Liver (tissue), 9 donors: Measurements from ENCODE around the gene SPI1. TPM values are rescaled to one million over a fixed set of nuclear protein-coding genes. Genes with fewer than 3 reads are reported as not detected.

Experiments used
- DNase-seq: peaks from one replicate; pipeline ENCODE4 v3.0.0-alpha.2; 2017; ENCODE audit warnings: low spot score
- H3K27ac ChIP-seq, 2 donors: one replicate each; pipeline ENCODE4 v1.7.0; 2013; ENCODE audit warnings: inconsistent platforms in 2 of 2, low read length in 2 of 2, control low read depth in 1 of 2, low read depth in 1 of 2, mild to moderate bottlenecking in 1 of 2
- H3K27me3 ChIP-seq, 4 donors: one replicate each; pipeline versions ENCODE4 v1.6.1 to v1.7.0; 2013; ENCODE audit warnings: low read length in 3 of 4, inconsistent platforms in 1 of 4, mild to moderate bottlenecking in 1 of 4, moderate library complexity in 1 of 4; ENCODE audit not compliant: control insufficient read depth in 4 of 4, insufficient read depth in 4 of 4
- H3K36me3 ChIP-seq, 4 donors: one replicate each; pipeline versions ENCODE4 v1.6.1 to v1.7.0; 2013; ENCODE audit warnings: low read length in 3 of 4, mild to moderate bottlenecking in 3 of 4, low read depth in 1 of 4, moderate library complexity in 1 of 4; ENCODE audit not compliant: control insufficient read depth in 4 of 4, insufficient read depth in 3 of 4
- H3K4me1 ChIP-seq, 4 donors: one replicate each; pipeline versions ENCODE4 v1.6.1 to v1.7.0; 2013; ENCODE audit warnings: low read length in 3 of 4, mild to moderate bottlenecking in 3 of 4, moderate library complexity in 1 of 4; ENCODE audit not compliant: control insufficient read depth in 4 of 4, insufficient read depth in 4 of 4
- H3K4me3 ChIP-seq, 3 donors: one replicate each; pipeline versions ENCODE4 v1.6.1 to v1.7.0; 2013; ENCODE audit warnings: low read length in 3 of 3, control low read depth in 1 of 3, low read depth in 1 of 3, mild to moderate bottlenecking in 1 of 3
- H3K9ac ChIP-seq, 2 donors: one replicate each; pipeline ENCODE4 v1.7.0; 2013; ENCODE audit warnings: low read length in 2 of 2, mild to moderate bottlenecking in 2 of 2, moderate library complexity in 2 of 2, control low read depth in 1 of 2, low read depth in 1 of 2
- H3K9me3 ChIP-seq, 4 donors: one replicate each; pipeline versions ENCODE4 v1.6.1 to v1.7.0; 2013; ENCODE audit warnings: low read length in 3 of 4; ENCODE audit not compliant: control insufficient read depth in 4 of 4
- ATF3 ChIP-seq: IDR thresholded peaks from 2 replicates; pipeline ENCODE4 v1.6.1; 2016; ENCODE audit warnings: antibody characterized with exemption
- CTCF ChIP-seq: fragments of 150-350 bp; IDR thresholded peaks from 2 replicates; pipeline ENCODE4 v1.5.1; 2017; ENCODE audit warnings: improper control_type of control experiment, low read depth, low read length; ENCODE audit not compliant: missing input control
- FOXA2 ChIP-seq: IDR thresholded peaks from 2 replicates; pipeline ENCODE4 v1.6.1; 2016; ENCODE audit warnings: antibody characterized with exemption
- GABPA ChIP-seq, 2 donors: IDR thresholded peaks in 1 of 2; conservative IDR thresholded peaks in 1 of 2; 2 replicates each; pipeline ENCODE4 v1.6.1; 2016; ENCODE audit warnings: antibody characterized with exemption in 2 of 2, mild to moderate bottlenecking in 1 of 2, moderate library complexity in 1 of 2
- HNF4A ChIP-seq, 2 donors: conservative IDR thresholded peaks; 2 replicates each; pipeline ENCODE4 v1.6.1; 2016; ENCODE audit warnings: antibody characterized with exemption in 2 of 2, mild to moderate bottlenecking in 2 of 2
- JUND ChIP-seq, 2 donors: IDR thresholded peaks; 2 replicates each; pipeline ENCODE4 v1.6.1; 2016; ENCODE audit warnings: antibody characterized with exemption in 2 of 2
- MAX ChIP-seq: IDR thresholded peaks from 2 replicates; pipeline ENCODE4 v1.6.1; 2016; ENCODE audit warnings: antibody characterized with exemption
- NR2F2 ChIP-seq: IDR thresholded peaks from 2 replicates; pipeline ENCODE4 v1.6.1; 2016; ENCODE audit warnings: antibody characterized with exemption
- REST ChIP-seq: IDR thresholded peaks from 2 replicates; pipeline ENCODE4 v1.6.1; 2016; ENCODE audit warnings: antibody characterized with exemption, mild to moderate bottlenecking
- RXRA ChIP-seq, 2 donors: IDR thresholded peaks; 2 replicates each; pipeline ENCODE4 v1.6.1; 2017 to 2018; ENCODE audit warnings: antibody characterized with exemption in 2 of 2, mild to moderate bottlenecking in 1 of 2
- SP1 ChIP-seq: IDR thresholded peaks from 2 replicates; pipeline ENCODE4 v1.6.1; 2018; ENCODE audit warnings: antibody characterized with exemption, mild to moderate bottlenecking
- YY1 ChIP-seq: IDR thresholded peaks from 2 replicates; pipeline ENCODE4 v1.6.1; 2016; ENCODE audit warnings: antibody characterized with exemption, mild to moderate bottlenecking
- ZBTB33 ChIP-seq: IDR thresholded peaks from 2 replicates; pipeline ENCODE4 v1.6.1; 2016; ENCODE audit warnings: antibody characterized with exemption
- WGBS: extraction: QIAGEN DNeasy Blood & Tissue Kit; methylation state at CpG from one replicate; pipeline ENCODE4 v1.1.7; 2013; 5-methylcytosine and 5-hydroxymethylcytosine counted together
- polyA plus RNA-seq, 2 donors: library from polyadenylated mRNA; stranded (reverse) in 1 of 2; unstranded in 1 of 2; fragments of 200-250 nt in 1 of 2; fragments of >200 nt in 1 of 2; fragmentation: Nextera tagmentation in 1 of 2; extraction: Ambion mirVana in 1 of 2; gene quantifications; one replicate each; pipeline versions ENCODE4 v1.2.1 to v1.2.3, GENCODE V29; 2013 to 2015
- total RNA-seq, 2 donors: library from RNA; depleted of rRNA; stranded (reverse); fragments of >200 nt; gene quantifications; one replicate each; pipeline ENCODE4 v1.2.3, GENCODE V29; 2014
- donor health status: healthy.
- donor health status: healthy.
- donor health status: healthy.
- donor health status: healthy.
- donor health status: healthy.

SPI1 gene
- total and polyA plus RNA-seq, 4 donors: 2.3 to 14.4 (median 13.3) TPM

GRCh38 chr11:47377571-47378009, 757 bp downstream of the SPI1 start (continued):
- TF ChIP-seq ZBTB33 (no peak), SP1 (no peak), YY1 (no peak), FOXA2 (no peak), JUND (IDR thresholded peaks at IDR 0.05) (no peak), MAX (no peak)

- WGBS: 67% methylated on average over 14 of the region's 14 CpGs
- Histone ChIP-seq H3K4me3 (peak overlapping the region; percentile 0 to 39 (median 25)), H3K36me3 (no peaks in the 10 kb centered on the region), H3K4me1 (peaks cover 0 to 2% (median 0%) of the 10 kb centered on the region in 4 donors), H3K9me3 (no peaks in the 10 kb centered on the region), H3K9ac (peak overlapping the region in 1 of 2 donors; percentile 58), H3K27ac (peak overlapping the region; percentile 72 to 75), H3K27me3 (no peaks in the 10 kb centered on the region)
- TF ChIP-seq FOXA2 (no peak), YY1 (no peak), JUND (IDR thresholded peaks at IDR 0.05) (no peak), MAX (no peak), ATF3 (no peak), REST (no peak), NR2F2 (no peak), HNF4A (conservative IDR thresholded peaks at IDR 0.05) (no peak), GABPA (IDR thresholded peaks at IDR 0.05 in 1 of 2, conservative IDR thresholded peaks at IDR 0.05 in 1 of 2) (no peak), CTCF (no peak), RXRA (IDR thresholded peaks at IDR 0.05) (no peak), SP1 (no peak)
- DNase-seq: no peak
Observed at GRCh38 chr11:47376525-47377371, 1.6 kb downstream of the SPI1 start.
